GM21576 (cell line): ENCODE measurements around the gene NLRC4.
"Not testable (repeated sequence)": the region's sequence is repeated elsewhere in the genome, so short reads cannot be mapped to it uniquely, and the experiment has no call there.

Source experiments
- ATAC-seq: cut with Tn5 transposase; IDR thresholded peaks from one replicate; pipeline ENCODE4 v1.9.1; 2021; ENCODE audit warnings: mild to moderate bottlenecking, moderate library complexity; ENCODE audit not compliant: unreplicated experiment

Gene NLRC4

GRCh38 chr2:32246911-32247310 is 17.8 kb downstream of the NLRC4 start:
- ATAC-seq = no peak

GRCh38 chr2:32242331-32242730 is 22.4 kb downstream of the NLRC4 start:
- ATAC-seq = no peak

- ATAC-seq = no peak
These were observed 26.7 kb downstream of the NLRC4 start for GRCh38 chr2:32237996-32238395.

GRCh38 chr2:32237488-32237887 is 27.2 kb downstream of the NLRC4 start:
- no peak for ATAC-seq

GRCh38 chr2:32235315-32235714 is 29.4 kb downstream of the NLRC4 start:
- no peak for ATAC-seq

- ATAC-seq = no peak
These were observed 32.7 kb downstream of the NLRC4 start for GRCh38 chr2:32231959-32232358.

GRCh38 chr2:32229635-32230034 is 35.1 kb downstream of the NLRC4 start:
- ATAC-seq = no peak

- ATAC-seq = no peak
These were observed 36.5 kb downstream of the NLRC4 start for GRCh38 chr2:32228181-32228580.

GRCh38 chr2:32227492-32227891 is 37.2 kb downstream of the NLRC4 start:
- ATAC-seq = no peak

- no peak for ATAC-seq
These were observed 41.7 kb downstream of the NLRC4 start for GRCh38 chr2:32222966-32223365.

- ATAC-seq = no peak
These were observed 44.2 kb downstream of the NLRC4 start for GRCh38 chr2:32220445-32220844.

GRCh38 chr2:32212295-32212694 is 52.4 kb downstream of the NLRC4 start:
- ATAC-seq = no peak

- no peak for ATAC-seq
These were observed 53.8 kb downstream of the NLRC4 start for GRCh38 chr2:32210767-32211408.

GRCh38 chr2:32203428-32203827 is 61.3 kb downstream of the NLRC4 start:
- ATAC-seq = not testable (repeated sequence)

GRCh38 chr2:32200814-32201213 is 63.9 kb downstream of the NLRC4 start:
- no peak for ATAC-seq

- ATAC-seq = no peak
These were observed 72.3 kb downstream of the NLRC4 start for GRCh38 chr2:32192418-32192817.

GRCh38 chr2:32189011-32189410 is 75.7 kb downstream of the NLRC4 start:
- no peak for ATAC-seq

GRCh38 chr2:32182667-32183066 is 82.0 kb downstream of the NLRC4 start:
- ATAC-seq = no peak
